HUES48 (cell line): ENCODE results near the gene RUNX2.

Experiments
- H3K27ac ChIP-seq: one replicate; pipeline ENCODE4 v1.7.0; 2013; ENCODE audit warnings: low read depth, low read length, inconsistent platforms
- H3K27me3 ChIP-seq: 2 replicates; pipeline ENCODE4 v1.6.1; 2013; ENCODE audit warnings: mild to moderate bottlenecking, low read length; ENCODE audit not compliant: control insufficient read depth, insufficient read depth
- H3K36me3 ChIP-seq: 2 replicates; pipeline ENCODE4 v1.6.1; 2013; ENCODE audit warnings: low read length; ENCODE audit not compliant: control insufficient read depth, insufficient read depth
- H3K4me1 ChIP-seq: 2 replicates; pipeline ENCODE4 v1.6.1; 2013; ENCODE audit warnings: mild to moderate bottlenecking, low read length; ENCODE audit not compliant: control insufficient read depth, insufficient read depth
- H3K4me3 ChIP-seq: 2 replicates; pipeline ENCODE4 v1.5.1; 2013; ENCODE audit warnings: mild to moderate bottlenecking, low read depth, low read length
- H3K9ac ChIP-seq: 2 replicates; pipeline ENCODE4 v1.6.1; 2013; ENCODE audit warnings: mild to moderate bottlenecking, low read depth, low read length, moderate library complexity
- H3K9me3 ChIP-seq: 2 replicates; pipeline ENCODE4 v1.6.1; 2013; ENCODE audit warnings: low read length; ENCODE audit not compliant: control insufficient read depth, insufficient read depth

The RUNX2 gene

GRCh38 chr6:45591890-45592289 lies 263.8 kb downstream of the RUNX2 start:
- H3K9me3 ChIP-seq = no peaks in the 10 kb centered on the region
- peaks cover 15% of the 10 kb centered on the region for H3K4me1 ChIP-seq
- H3K9ac ChIP-seq = no peak overlapping the region
- no peak overlapping the region for H3K27ac ChIP-seq
- H3K36me3 ChIP-seq = no peaks in the 10 kb centered on the region
- no peak overlapping the region for H3K4me3 ChIP-seq
- H3K27me3 ChIP-seq = no peaks in the 10 kb centered on the region

GRCh38 chr6:45592991-45593390 lies 264.9 kb downstream of the RUNX2 start:
- Histone ChIP-seq H3K4me1 (peaks cover 15% of the 10 kb centered on the region), H3K4me3 (no peak overlapping the region), H3K9me3 (no peaks in the 10 kb centered on the region), H3K9ac (no peak overlapping the region), H3K27ac (no peak overlapping the region), H3K36me3 (no peaks in the 10 kb centered on the region), H3K27me3 (no peaks in the 10 kb centered on the region)

- H3K27me3 ChIP-seq = no peaks in the 10 kb centered on the region
- no peak overlapping the region for H3K27ac ChIP-seq
- no peaks in the 10 kb centered on the region for H3K9me3 ChIP-seq
- H3K9ac ChIP-seq = no peak overlapping the region
- peaks cover 15% of the 10 kb centered on the region for H3K4me1 ChIP-seq
- no peak overlapping the region for H3K4me3 ChIP-seq
- H3K36me3 ChIP-seq = no peaks in the 10 kb centered on the region
Measured at GRCh38 chr6:45595010-45595851, 267.1 kb downstream of the RUNX2 start.

GRCh38 chr6:45597424-45597823 lies 269.3 kb downstream of the RUNX2 start:
- no peaks in the 10 kb centered on the region for H3K9me3 ChIP-seq
- H3K9ac ChIP-seq = no peak overlapping the region
- H3K4me3 ChIP-seq = no peak overlapping the region
- no peak overlapping the region for H3K27ac ChIP-seq
- peaks cover 1% of the 10 kb centered on the region for H3K4me1 ChIP-seq
- H3K27me3 ChIP-seq = no peaks in the 10 kb centered on the region
- H3K36me3 ChIP-seq = no peaks in the 10 kb centered on the region

- no peak overlapping the region for H3K4me3 ChIP-seq
Measured at GRCh38 chr6:45599053-45599452, 270.9 kb downstream of the RUNX2 start.

GRCh38 chr6:45605971-45606370 lies 277.8 kb downstream of the RUNX2 start:
- Histone ChIP-seq H3K4me1 (no peaks in the 10 kb centered on the region), H3K4me3 (no peak overlapping the region), H3K36me3 (no peaks in the 10 kb centered on the region), H3K27ac (no peak overlapping the region), H3K27me3 (no peaks in the 10 kb centered on the region), H3K9ac (no peak overlapping the region), H3K9me3 (no peaks in the 10 kb centered on the region)

More at GRCh38 chr6:45599053-45599452, 270.9 kb downstream of the RUNX2 start:
- H3K4me1 ChIP-seq = no peaks in the 10 kb centered on the region
- no peak overlapping the region for H3K27ac ChIP-seq
- no peaks in the 10 kb centered on the region for H3K36me3 ChIP-seq
- no peaks in the 10 kb centered on the region for H3K9me3 ChIP-seq
- no peaks in the 10 kb centered on the region for H3K27me3 ChIP-seq
- H3K9ac ChIP-seq = no peak overlapping the region

- H3K27ac ChIP-seq = no peak overlapping the region
- no peak overlapping the region for H3K9ac ChIP-seq
- no peak overlapping the region for H3K4me3 ChIP-seq
- no peaks in the 10 kb centered on the region for H3K36me3 ChIP-seq
- H3K4me1 ChIP-seq = no peaks in the 10 kb centered on the region
- H3K27me3 ChIP-seq = no peaks in the 10 kb centered on the region
- H3K9me3 ChIP-seq = no peaks in the 10 kb centered on the region
Measured at GRCh38 chr6:45606831-45607400, 278.8 kb downstream of the RUNX2 start.

- Histone ChIP-seq H3K4me1 (no peaks in the 10 kb centered on the region), H3K9ac (no peak overlapping the region), H3K27ac (no peak overlapping the region)
Measured at GRCh38 chr6:45607798-45608197, 279.7 kb downstream of the RUNX2 start.

GRCh38 chr6:45608252-45608913 lies 280.3 kb downstream of the RUNX2 start:
- H3K36me3 ChIP-seq = no peaks in the 10 kb centered on the region
- no peaks in the 10 kb centered on the region for H3K27me3 ChIP-seq
- no peak overlapping the region for H3K4me3 ChIP-seq
- no peaks in the 10 kb centered on the region for H3K4me1 ChIP-seq
- no peak overlapping the region for H3K27ac ChIP-seq
- no peaks in the 10 kb centered on the region for H3K9me3 ChIP-seq
- H3K9ac ChIP-seq = no peak overlapping the region

More at GRCh38 chr6:45607798-45608197, 279.7 kb downstream of the RUNX2 start:
- H3K4me3 ChIP-seq = no peak overlapping the region
- H3K27me3 ChIP-seq = no peaks in the 10 kb centered on the region
- H3K9me3 ChIP-seq = no peaks in the 10 kb centered on the region
- H3K36me3 ChIP-seq = no peaks in the 10 kb centered on the region

GRCh38 chr6:45609141-45609638 lies 281.1 kb downstream of the RUNX2 start:
- H3K27me3 ChIP-seq = no peaks in the 10 kb centered on the region
- H3K4me3 ChIP-seq = no peak overlapping the region
- no peaks in the 10 kb centered on the region for H3K9me3 ChIP-seq
- H3K36me3 ChIP-seq = no peaks in the 10 kb centered on the region
- H3K4me1 ChIP-seq = no peaks in the 10 kb centered on the region
- H3K27ac ChIP-seq = no peak overlapping the region
- no peak overlapping the region for H3K9ac ChIP-seq

- Histone ChIP-seq H3K9me3 (no peaks in the 10 kb centered on the region), H3K36me3 (no peaks in the 10 kb centered on the region), H3K9ac (no peak overlapping the region), H3K27ac (no peak overlapping the region), H3K4me1 (no peaks in the 10 kb centered on the region), H3K27me3 (no peaks in the 10 kb centered on the region), H3K4me3 (no peak overlapping the region)
Measured at GRCh38 chr6:45610374-45610773, 282.2 kb downstream of the RUNX2 start.
